PC-9 (cell line): ENCODE measurements around the gene RBBP8.

Experiments
- CTCF ChIP-seq: fragments of 200-600 bp; sonication (generic); conservative IDR thresholded peaks from 2 replicates; pipeline ENCODE4 v1.6.1; 2017; ENCODE audit warnings: mixed run types, antibody characterized with exemption, mild to moderate bottlenecking, moderate library complexity
- EZH2 ChIP-seq: fragments of 200-600 bp; sonication (generic); IDR thresholded peaks from 2 replicates; pipeline ENCODE4 v1.8.0; 2017; ENCODE audit warnings: antibody characterized with exemption, low read depth

DNA sequence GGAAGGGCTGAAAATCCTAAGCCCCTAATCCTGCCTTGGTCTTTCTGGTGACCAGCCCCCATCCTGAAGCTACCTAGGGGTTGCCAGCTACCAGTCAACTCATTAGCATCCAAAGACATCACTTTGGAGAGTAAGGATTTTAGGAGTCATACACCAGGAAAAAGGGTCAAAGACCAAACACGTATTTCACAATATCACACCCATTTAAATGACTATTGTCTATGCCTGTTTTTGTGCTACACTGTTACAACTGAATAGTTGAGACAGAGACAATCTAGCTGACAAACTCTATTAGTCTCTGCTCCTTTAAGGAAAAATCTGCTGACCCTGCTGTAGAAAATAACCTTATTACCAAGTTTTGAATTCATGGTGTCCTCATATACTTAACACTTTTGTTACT, 21.0 kb upstream of the RBBP8 start:
- TF ChIP-seq CTCF (no peak), EZH2 (no peak)
